HT1080 (cell line): ENCODE data around the gene PIP5KL1. TPM values are rescaled to one million over a fixed set of nuclear protein-coding genes. Genes with fewer than 3 reads are reported as not detected.

ENCODE experiments used
- DNase-seq: peaks from one replicate; pipeline ENCODE4 v3.0.0-alpha.2; 2015; ENCODE audit warnings: low read depth
- total RNA-seq: library from RNA; depleted of rRNA; stranded (reverse); fragments of >200 nt; shearing (Covaris generic); gene quantifications from 2 replicates; pipeline ENCODE4 v1.2.3, GENCODE V29; 2014

The PIP5KL1 gene
- total RNA-seq, 1 experiment from 2014 or later: 0.98 TPM

- DNase-seq: peak; percentile 69
Observed at GRCh38 chr9:127968700-127969383, 38.3 kb upstream of the PIP5KL1 start.

DNA sequence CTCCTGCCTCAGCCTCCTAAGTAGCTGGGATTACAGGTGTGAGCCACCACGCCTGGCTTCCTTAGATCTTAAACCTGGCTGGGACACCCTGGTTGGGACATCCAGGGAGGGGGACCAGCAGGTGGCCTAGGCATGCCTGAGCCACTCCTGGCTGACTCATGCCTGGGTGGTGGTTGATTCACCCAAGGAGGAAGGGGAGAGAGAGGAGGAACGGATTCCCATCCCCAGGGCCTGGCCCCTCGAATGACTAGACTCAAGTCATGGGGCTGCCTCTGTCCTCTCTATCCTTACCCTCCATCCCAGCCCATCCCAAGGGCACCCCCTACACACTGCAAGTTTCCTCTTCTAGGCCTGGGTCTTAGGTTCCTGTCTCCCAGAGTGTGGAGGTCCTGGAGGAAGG lies 37.5 kb upstream of the PIP5KL1 start:
- peak; percentile 87 for DNase-seq

DNA sequence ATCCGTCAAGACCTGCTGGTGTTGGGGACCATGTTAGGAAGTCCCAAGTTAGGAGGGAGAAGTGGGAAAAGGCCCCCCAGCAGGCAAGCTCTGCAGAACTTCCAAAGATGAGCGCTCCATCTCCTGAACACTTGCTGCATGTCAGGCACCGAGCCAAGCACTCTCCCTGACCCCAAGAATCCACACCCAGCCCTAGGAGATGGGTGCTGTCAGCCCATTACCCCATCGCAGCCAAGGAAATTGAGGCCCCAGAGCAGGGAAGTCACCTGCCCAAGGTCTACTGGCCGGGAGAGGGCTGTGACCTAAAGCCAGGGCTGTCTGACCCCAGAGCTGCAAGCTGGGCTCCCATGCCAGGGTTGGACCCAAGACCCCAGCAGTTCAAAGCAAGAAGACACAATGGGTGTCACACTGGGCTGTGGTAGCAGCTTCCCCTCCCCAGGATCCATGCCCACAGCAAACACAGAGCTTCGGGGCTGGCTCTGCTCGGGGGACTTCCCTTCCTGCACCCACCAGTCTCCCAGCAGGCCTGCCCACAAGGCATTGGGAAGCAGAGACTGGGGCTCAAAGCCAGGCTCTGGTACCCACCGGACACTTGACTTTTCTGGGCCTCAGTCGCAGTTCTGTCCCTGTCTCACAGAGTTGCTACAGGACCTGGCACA lies 36.7 kb upstream of the PIP5KL1 start:
- no peak for DNase-seq

DNA sequence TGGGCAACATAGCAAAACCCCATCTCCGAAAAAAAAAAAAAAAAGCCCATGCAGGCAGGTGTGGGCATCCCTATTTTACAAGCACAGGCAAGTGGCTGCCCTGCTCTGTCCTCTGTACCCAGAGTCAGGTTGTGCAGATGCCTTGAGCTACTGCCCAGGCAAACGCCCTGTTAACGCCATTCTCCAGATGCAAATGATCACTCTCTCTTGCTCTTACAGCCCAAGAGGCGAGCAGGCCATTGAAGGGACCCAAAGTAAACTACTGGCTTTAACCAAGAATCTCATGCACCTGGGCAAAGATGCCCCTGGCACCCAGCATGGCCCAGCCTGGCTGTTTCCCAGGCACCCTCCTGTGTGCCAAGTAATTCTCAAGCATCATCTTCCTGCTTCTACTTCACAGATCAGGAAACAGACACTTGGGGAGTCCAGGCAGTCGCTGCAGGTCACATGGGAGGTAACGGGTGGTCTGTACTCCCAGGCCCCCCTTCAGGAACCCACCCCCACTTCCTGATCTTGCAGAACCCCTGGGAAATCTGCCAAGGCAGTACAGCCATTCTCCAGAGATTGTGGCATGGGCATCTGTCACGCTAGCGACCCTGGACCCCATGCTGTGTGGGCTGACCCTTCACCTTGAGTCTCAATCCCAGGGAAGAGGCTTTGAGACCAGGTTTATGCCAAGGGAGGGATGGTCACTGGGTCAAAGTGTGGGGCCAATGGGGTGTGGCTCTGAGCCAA lies 36.0 kb upstream of the PIP5KL1 start:
- DNase-seq: no peak

- no peak for DNase-seq
Observed at GRCh38 chr9:127965953-127966352, 35.4 kb upstream of the PIP5KL1 start.

- no peak for DNase-seq
Observed at GRCh38 chr9:127963359-127964064, 32.9 kb upstream of the PIP5KL1 start.

DNA sequence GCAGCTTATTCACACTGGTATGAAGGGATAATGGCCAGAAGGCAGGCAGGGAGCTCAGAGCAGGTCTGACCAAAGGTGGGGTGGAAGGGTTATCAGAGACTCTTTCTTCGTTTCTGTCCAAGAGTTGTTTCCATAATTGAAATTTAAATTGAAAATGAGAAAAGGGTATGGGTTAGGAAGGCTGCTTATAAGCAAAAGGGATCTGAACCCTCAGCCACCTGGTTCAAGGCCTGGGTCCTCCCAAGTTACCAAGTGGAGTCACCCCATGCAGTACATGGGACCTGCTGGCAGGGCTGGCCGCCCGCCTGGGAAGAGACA lies 32.4 kb upstream of the PIP5KL1 start:
- DNase-seq: no peak

- no peak for DNase-seq
Observed at GRCh38 chr9:127962278-127962677, 31.7 kb upstream of the PIP5KL1 start.

- DNase-seq: no peak
Observed at GRCh38 chr9:127961613-127962155, 31.1 kb upstream of the PIP5KL1 start.

DNA sequence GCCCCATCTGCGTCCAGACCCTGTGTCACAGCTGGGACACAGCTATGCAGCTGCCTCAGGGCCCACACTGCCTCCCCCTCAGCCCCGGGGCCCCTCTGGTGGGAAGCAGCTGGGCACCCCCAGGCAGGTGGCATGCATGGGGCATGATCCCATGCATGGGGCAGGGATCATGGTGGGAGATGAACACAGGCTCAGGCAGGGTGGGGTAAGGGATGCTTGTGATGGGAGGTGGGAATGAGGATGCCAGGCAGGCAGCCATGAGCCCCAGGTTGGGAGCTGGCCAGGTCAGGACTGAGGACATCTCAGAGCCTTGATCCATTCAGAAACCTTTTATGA lies 30.5 kb upstream of the PIP5KL1 start:
- DNase-seq: no peak

DNA sequence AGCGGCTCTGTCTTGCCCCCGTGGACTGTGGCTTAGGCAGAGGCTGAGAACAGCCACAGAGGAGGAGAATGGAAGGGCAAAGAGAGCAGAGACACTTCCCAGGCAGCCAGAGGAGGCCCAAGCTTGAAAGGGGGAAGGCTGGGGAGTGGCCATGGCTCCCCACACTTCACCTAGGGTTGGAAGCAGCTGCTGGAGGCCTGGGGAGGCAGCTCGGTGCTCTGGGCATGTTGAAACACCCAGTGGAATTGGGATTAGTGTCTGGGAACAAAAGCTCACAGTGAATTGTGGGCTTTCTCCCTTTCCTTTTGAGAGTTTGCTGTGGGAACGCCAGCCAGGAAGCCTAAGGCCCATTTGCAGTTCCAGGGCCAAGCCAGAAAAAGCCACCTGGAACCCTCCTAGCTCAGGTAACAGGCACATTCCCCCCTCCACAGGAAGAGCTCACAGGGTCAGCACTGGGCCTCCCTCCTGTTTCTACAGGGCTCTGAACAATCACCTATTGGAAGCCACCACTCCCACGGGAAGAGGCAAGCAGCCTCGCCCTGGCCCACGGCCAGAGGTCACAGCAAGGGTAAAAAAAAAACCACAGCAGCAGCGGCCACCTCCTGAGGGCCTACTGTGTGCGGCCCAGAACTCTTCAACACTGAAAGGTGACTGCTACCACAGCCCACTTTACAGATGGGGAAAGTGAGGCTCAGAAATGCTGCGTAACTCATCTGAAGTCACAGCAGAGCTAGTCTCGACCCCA lies 30.0 kb upstream of the PIP5KL1 start:
- no peak for DNase-seq

DNA sequence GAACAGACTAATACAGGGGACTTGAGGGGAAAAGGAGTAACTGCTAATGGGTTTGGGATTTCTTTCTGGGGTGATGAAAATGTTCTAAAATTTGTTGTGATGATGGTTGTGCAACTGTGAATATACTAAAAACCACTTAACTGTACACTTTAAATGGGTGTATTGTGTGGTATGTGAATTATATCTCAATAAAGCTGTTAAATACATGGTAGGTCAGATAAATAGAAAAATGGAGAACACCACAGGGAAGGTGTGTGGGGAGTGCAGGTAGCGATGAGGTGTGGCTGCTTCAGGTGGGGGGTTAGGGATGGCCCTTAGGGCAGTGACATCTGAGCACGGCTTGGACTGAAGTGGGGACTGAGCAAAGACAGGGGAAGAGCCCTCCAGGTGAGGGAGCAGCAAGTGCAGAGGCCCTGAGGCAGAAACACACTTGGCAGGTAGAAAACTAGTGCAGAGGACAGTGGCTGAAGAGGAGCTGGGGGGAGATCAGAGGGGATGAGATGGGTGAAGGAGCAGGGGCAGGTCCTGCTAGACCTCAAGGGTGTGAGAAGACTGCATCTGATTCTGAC lies 29.3 kb upstream of the PIP5KL1 start:
- DNase-seq: no peak

DNA sequence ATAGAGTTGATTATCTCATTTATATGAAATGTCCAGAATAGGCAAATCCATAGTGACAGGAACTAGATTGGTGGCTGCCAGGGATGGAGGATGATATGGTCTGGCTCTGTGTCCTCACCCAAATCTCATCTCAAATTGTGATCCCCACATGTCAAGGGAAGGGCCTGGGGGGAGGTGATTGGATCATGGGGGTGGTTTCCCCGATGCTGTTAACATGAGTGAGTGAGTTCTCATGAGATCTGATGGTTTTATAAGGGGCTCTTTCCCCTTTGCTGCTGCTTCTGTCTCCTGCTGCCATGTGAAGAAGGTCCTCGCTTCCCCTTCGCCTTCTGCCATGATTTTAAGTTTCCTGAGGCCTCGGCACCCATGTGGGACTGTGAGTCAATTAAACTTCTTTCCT lies 28.8 kb upstream of the PIP5KL1 start:
- DNase-seq: no peak

DNA sequence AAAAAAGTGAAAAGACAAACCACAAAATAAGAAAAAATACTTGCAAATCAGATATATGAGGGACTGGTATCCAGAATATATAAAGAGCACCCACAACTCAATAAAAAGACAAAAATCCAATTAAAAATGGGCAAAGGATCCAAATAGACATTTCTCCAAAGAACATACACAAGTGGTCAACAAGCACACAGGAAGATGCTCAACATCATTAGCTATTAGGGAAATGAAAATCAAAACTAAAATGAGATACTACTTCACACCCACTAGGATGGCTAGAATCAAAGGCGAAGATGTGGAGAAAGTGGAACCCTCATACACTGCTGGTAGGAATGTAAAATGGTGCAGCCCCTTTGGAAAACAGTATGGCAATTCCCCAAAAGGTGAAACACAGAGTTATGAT lies 28.2 kb upstream of the PIP5KL1 start:
- DNase-seq: no peak

- peak; percentile 73 for DNase-seq
Observed at GRCh38 chr9:127955294-127956015, 24.9 kb upstream of the PIP5KL1 start.

DNA sequence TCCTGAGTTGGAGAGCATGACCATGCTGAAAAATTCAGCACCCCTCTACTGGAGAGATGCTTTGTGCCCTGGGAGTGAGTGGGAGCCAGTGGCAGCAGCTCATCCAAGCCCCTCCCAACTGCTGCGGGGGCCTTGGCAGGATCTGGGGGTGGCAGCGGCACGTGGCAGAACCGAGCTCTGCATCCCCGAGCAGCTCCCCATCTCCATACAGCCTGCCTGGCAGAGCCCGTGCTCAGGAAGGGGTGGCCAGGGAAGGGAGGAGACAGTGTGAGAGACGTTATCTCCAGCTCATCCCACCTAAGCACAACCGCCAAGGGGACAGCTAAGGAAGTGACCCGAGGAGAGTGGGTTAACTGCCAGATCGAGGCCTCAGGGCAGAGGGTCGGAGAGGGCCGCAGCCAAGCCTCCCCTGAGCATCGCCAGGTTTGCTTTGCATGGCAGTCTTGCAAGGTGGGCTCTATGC lies 24.3 kb upstream of the PIP5KL1 start:
- DNase-seq: no peak

DNA sequence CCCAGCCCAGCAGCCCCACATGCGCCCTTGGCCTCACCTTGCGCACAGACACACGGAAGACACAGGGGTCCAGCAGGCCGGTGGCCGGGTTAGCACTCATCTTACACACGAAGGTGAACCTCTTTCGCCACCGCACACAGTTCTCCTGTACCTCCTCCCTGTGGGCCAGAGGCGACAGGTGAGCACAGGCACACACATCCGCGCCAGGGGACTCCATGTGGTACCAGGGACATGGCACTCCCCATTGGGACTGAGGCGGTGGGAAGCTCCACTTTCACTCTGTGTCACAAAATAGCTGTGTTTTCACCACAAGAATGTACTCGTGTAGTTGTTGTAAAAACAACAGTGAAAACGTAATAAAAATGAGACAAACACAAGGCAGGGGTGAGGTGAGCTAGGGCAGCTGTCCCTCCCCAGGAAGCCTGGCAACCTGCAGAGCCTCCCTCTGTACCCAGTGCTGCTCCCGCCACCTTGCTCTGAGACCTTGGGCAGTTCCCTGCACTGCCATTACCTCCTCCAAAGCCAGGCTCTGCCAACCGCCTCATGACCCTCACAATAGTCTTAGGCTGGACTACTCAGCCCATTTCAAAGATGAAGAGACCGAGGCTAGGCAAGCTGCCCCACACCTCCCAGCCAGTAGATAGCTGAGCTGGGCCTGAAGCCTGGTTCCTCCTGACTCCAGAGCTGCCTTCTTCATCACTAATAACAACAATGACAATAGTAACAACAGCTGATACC lies 23.4 kb upstream of the PIP5KL1 start:
- DNase-seq: no peak

- DNase-seq: no peak
Observed at GRCh38 chr9:127953154-127953553, 22.6 kb upstream of the PIP5KL1 start.
